ENCODE data around the gene LBH.

GRCh38 chr2:30260941-30261340, 29.6 kb downstream of the LBH start:
- no peak for TF ChIP-seq CTCF (IDR thresholded peaks at IDR 0.05)
- no peak for TF ChIP-seq POLR2A (IDR thresholded peaks at IDR 0.05)

Data from right lobe of liver (tissue), 4 donors.